Esophagus squamous epithelium (tissue), 5 donors: Measurements from ENCODE around the gene ZNF646. TPM values are rescaled to one million over a fixed set of nuclear protein-coding genes. Genes with fewer than 3 reads are reported as not detected.

ENCODE experiments used
- DNase-seq: peaks from one replicate; lab custom pipeline; 2025; lab: John Stamatoyannopoulos, UW
- H3K27ac ChIP-seq, 4 donors: fragments of 200-600 bp; sonication (generic); one replicate each; pipeline ENCODE4 v1.5.1; 2016 to 2019; ENCODE audit warnings: mild to moderate bottlenecking in 1 of 4
- H3K27me3 ChIP-seq, 4 donors: fragments of 200-600 bp; sonication (generic); 1 replicate in 3 of 4; 2 replicates in 1 of 4; pipeline versions ENCODE4 v1.5.1 to v1.6.0; 2017 to 2021; ENCODE audit warnings: antibody characterized with exemption in 1 of 4
- H3K36me3 ChIP-seq, 3 donors: fragments of 200-600 bp; sonication (generic); one replicate each; pipeline ENCODE4 v1.5.1; 2016 to 2019
- H3K4me1 ChIP-seq, 3 donors: fragments of 200-600 bp; sonication (generic); one replicate each; pipeline ENCODE4 v1.5.1; 2017 to 2019
- H3K4me3 ChIP-seq, 4 donors: fragments of 200-600 bp; sonication (generic); 1 replicate in 3 of 4; 2 replicates in 1 of 4; pipeline ENCODE4 v1.5.1; 2016 to 2019; ENCODE audit warnings: mild to moderate bottlenecking in 2 of 4, moderate library complexity in 1 of 4
- H3K9me3 ChIP-seq, 3 donors: fragments of 200-600 bp; sonication (generic); one replicate each; pipeline ENCODE4 v1.5.1; 2016 to 2019
- POLR2A ChIP-seq, 4 donors: fragments of 450-650 bp; IDR thresholded peaks; one replicate each; pipeline ENCODE4 v1.6.1; 2017; ENCODE audit warnings: antibody characterized with exemption in 4 of 4, mild to moderate bottlenecking in 4 of 4, moderate library complexity in 3 of 4
- WGBS, 2 donors: methylation state at CpG; one replicate each; pipeline ENCODE4 v1.1.5; 2018; 5-methylcytosine and 5-hydroxymethylcytosine counted together
- intact Hi-C: fragments of 100-400 bp; cut with DNase I; formaldehyde crosslinking; loops from one replicate; pipeline ENCODE4 v1.15.0; 2022
- total RNA-seq, 4 donors: library from RNA; depleted of rRNA; stranded (reverse); fragments of >200 nt; gene quantifications; one replicate each; pipeline ENCODE4 v1.1.0, GENCODE V29; 2016
- TF ChIP-seq, protein P1 (sequence below), 6 experiments: fragments of 450-650 bp in 4 of 6; fragments of 200-600 bp in 2 of 6; sonication (generic) in 2 of 6; IDR thresholded peaks; one replicate each; pipeline ENCODE4 v1.5.1; 2016 to 2019; ENCODE audit warnings: antibody characterized with exemption in 6 of 6, mild to moderate bottlenecking in 4 of 6, moderate library complexity in 4 of 6
- donor health status: DM: yes; HTN: yes; CAD: no.

ZNF646 gene
- total RNA-seq, 4 donors from 2014 or later: 6.5 to 13.4 (median 10.0) TPM

- H3K36me3 ChIP-seq: peaks cover 17 to 36% (median 22%) of the 10 kb centered on the region in 3 donors
- no peak overlapping the region for H3K4me3 ChIP-seq
- DNase-seq: no peak
- peaks cover 28 to 89% (median 32%) of the 10 kb centered on the region in 3 donors for H3K4me1 ChIP-seq
- intact Hi-C loops: no loop called here
- H3K27ac ChIP-seq: peak overlapping the region; percentile 20 to 86 (median 76)
- no peaks in the 10 kb centered on the region for H3K27me3 ChIP-seq
- no peak for TF ChIP-seq POLR2A (IDR thresholded peaks at IDR 0.05)
- TF ChIP-seq, protein P1, sequence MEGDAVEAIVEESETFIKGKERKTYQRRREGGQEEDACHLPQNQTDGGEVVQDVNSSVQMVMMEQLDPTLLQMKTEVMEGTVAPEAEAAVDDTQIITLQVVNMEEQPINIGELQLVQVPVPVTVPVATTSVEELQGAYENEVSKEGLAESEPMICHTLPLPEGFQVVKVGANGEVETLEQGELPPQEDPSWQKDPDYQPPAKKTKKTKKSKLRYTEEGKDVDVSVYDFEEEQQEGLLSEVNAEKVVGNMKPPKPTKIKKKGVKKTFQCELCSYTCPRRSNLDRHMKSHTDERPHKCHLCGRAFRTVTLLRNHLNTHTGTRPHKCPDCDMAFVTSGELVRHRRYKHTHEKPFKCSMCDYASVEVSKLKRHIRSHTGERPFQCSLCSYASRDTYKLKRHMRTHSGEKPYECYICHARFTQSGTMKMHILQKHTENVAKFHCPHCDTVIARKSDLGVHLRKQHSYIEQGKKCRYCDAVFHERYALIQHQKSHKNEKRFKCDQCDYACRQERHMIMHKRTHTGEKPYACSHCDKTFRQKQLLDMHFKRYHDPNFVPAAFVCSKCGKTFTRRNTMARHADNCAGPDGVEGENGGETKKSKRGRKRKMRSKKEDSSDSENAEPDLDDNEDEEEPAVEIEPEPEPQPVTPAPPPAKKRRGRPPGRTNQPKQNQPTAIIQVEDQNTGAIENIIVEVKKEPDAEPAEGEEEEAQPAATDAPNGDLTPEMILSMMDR (IDR thresholded peaks at IDR 0.05): no peak
- 46 to 57% methylated on average over 3 to 4 of the region's 5 CpGs for WGBS, 2 donors
- no peaks in the 10 kb centered on the region for H3K9me3 ChIP-seq
Observed at GRCh38 chr16:31113121-31114120, 39.2 kb downstream of the ZNF646 start.

- peaks cover 26 to 89% (median 33%) of the 10 kb centered on the region in 3 donors for H3K4me1 ChIP-seq
- WGBS, 2 donors: 34 to 46% methylated on average over 8 of the region's 8 CpGs
- no peak overlapping the region for H3K4me3 ChIP-seq
- peak overlapping the region; percentile 20 to 86 (median 76) for H3K27ac ChIP-seq
- no peak for DNase-seq
- intact Hi-C loops: no loop called here
- H3K27me3 ChIP-seq: no peaks in the 10 kb centered on the region
- no peaks in the 10 kb centered on the region for H3K9me3 ChIP-seq
- TF ChIP-seq, protein P1 (IDR thresholded peaks at IDR 0.05): no peak
- TF ChIP-seq POLR2A (IDR thresholded peaks at IDR 0.05): no peak
- peaks cover 17 to 35% (median 22%) of the 10 kb centered on the region in 3 donors for H3K36me3 ChIP-seq
Observed at GRCh38 chr16:31114468-31114867, 40.2 kb downstream of the ZNF646 start.

DNA sequence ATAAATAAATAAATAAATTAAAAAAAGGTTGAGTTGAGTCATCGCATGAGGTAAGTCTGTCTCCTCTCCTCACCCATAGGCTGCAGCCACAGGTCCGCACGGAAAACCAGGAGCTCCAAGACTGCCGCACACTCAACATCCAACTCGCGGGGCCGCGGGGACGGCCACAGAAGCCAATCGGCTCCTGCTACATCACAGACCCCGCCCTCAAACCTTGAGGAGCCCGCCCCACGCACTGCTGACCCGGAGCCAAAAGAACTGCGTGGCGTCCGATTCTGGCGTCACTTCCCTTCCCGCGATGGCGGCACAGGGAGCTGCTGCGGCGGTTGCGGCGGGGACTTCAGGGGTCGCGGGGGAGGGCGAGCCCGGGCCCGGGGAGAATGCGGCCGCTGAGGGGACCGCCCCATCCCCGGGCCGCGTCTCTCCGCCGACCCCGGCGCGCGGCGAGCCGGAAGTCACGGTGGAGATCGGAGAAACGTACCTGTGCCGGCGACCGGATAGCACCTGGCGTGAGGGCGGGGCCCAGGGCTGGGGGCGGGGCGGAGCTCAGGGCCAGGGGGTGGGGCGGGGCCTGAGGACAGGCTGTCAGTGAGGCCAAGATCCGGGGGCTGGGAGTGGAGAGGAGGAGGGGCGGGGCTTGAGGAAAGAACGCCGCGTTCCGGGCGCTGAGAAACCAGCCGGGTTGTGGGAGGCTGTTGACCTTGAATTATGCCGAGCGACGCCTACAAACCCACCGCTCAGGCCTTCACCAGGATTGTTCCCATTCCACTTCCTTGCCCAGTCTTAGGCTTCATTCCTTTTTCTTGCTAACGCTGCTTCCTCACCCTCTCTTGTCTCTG is 43.4 kb downstream of the ZNF646 start, which contains the start of gene KAT8:
Gene KAT8 (plus strand): TSS at position 281 of the 839 bp plus-strand sequence. CDS start 18 bp downstream, at position 299.
- peaks cover 18 to 69% (median 25%) of the 10 kb centered on the region in 3 donors for H3K4me1 ChIP-seq

DNA sequence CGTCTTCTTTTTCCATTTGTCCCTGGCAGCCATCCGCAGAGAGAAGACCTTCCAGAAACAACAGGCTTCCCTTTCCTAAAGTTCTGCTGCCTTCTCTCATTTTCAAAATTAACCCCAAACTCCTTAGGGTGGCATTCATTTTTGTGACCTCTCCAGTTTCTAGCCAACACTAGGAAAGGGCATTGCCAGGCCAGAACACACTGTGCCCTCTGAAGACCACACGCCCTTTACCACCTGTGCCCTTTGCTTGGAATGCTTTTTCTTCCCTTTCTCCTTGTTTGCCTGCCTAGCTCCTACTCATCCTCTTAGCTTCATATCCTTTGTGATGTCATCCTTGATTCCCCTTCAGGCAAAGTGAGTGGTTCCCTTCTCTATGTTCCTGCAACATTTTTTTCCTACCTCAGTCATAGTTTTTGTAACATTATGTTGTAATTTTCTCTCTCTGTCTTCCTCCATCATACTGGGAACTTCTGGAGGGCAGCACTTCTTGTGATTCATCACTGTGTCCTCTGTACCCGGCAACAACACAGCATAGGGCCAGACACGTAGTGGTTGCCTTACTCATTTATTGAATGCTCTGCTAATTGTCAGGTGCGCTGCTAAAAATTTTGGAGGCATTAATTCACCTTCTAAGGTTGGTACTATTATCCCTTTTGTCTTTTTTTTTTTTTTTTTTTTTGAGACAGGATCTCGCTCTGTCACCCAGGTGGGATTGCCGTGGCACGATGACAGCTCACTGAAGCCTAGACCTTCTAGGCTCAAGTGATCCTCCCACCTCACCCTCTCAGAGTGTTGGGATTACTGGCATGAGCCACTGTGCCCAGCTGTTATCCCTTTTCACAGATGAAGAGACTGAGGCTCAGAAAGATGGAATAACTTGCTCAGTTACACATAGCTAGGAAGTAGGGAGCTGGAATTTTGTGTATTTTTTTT is 44.3 kb downstream of the ZNF646 start:
- Histone ChIP-seq H3K27me3 (no peaks in the 10 kb centered on the region), H3K36me3 (peaks cover 9 to 43% (median 25%) of the 10 kb centered on the region in 3 donors), H3K27ac (peak overlapping the region; percentile 90 to 99 (median 98)), H3K4me1 (peaks cover 18 to 60% (median 20%) of the 10 kb centered on the region in 3 donors), H3K4me3 (peak overlapping the region; percentile 47 to 88 (median 71)), H3K9me3 (no peaks in the 10 kb centered on the region)
- intact Hi-C loops: no loop called here
- DNase-seq: no peak
- 36% methylated on average over 9 of the region's 9 CpGs for WGBS, 2 donors
- TF ChIP-seq, protein P1 (IDR thresholded peaks at IDR 0.05): no peak
- TF ChIP-seq POLR2A (IDR thresholded peaks at IDR 0.05): no peak

More for the DNA sequence above, 43.4 kb downstream of the ZNF646 start, which contains the start of gene KAT8:
- no peaks in the 10 kb centered on the region for H3K9me3 ChIP-seq
- H3K4me3 ChIP-seq: peak within 1 kb of the TSS; percentile 47 to 88 (median 71)
- DNase-seq: peak; percentile 89
- TF ChIP-seq, protein P1 (IDR thresholded peaks at IDR 0.05): no peak
- TF ChIP-seq POLR2A (IDR thresholded peaks at IDR 0.05): peak in 3 of 4 donors; percentile 69 to 90 (median 89)
- no peaks in the 10 kb centered on the region for H3K27me3 ChIP-seq
- peaks cover 9 to 35% (median 25%) of the 10 kb centered on the region in 3 donors for H3K36me3 ChIP-seq
- peak within 1 kb of the TSS; percentile 90 to 99 (median 98) for H3K27ac ChIP-seq
- WGBS, 2 donors: 0% methylated on average over 16 to 30 of the region's 68 CpGs
- intact Hi-C loops: no loop called here
